Measurements from ENCODE around the gene RAPGEF4. TPM values are rescaled to one million over a fixed set of nuclear protein-coding genes. Genes with fewer than 3 reads are reported as not detected.

Gene RAPGEF4
- total RNA-seq, 2 experiments from 2014 or later, result 0.85 to 1.3 TPM

DNA sequence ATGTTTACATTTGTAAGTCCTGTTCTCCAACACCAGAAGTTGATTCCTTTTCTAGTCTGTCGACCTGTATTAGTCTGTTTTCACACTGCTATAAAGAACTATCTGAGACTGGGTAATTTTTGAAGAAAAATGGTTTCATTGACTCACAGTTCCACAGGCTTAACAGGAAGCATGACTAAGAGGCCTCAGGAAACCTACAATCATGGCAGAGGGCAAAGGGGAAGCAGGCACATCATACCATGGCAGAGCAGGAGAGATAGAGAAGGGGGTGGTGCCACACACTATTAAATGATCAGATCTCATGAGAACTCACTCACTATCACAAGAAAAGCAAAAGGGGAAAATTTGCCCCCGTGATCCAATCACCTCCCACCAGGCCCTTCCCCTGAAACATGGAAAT lies 227.2 kb downstream of the RAPGEF4 start:
- Mint-ChIP-seq H3K36me3 (ENCODE audit: low read depth) (peaks cover 2% of the 10 kb centered on the region), H3K27me3 (peaks cover 3% of the 10 kb centered on the region), H3K9me3 (peaks cover 2% of the 10 kb centered on the region), H3K4me1 (ENCODE audit: low read depth) (peaks cover 25% of the 10 kb centered on the region), H3K27ac (peak overlapping the region; percentile 60), H3K4me3 (no peak overlapping the region)
- DNase-seq (peak; percentile 45), ATAC-seq (peak; percentile 92)
- TF ChIP-seq, protein P1, sequence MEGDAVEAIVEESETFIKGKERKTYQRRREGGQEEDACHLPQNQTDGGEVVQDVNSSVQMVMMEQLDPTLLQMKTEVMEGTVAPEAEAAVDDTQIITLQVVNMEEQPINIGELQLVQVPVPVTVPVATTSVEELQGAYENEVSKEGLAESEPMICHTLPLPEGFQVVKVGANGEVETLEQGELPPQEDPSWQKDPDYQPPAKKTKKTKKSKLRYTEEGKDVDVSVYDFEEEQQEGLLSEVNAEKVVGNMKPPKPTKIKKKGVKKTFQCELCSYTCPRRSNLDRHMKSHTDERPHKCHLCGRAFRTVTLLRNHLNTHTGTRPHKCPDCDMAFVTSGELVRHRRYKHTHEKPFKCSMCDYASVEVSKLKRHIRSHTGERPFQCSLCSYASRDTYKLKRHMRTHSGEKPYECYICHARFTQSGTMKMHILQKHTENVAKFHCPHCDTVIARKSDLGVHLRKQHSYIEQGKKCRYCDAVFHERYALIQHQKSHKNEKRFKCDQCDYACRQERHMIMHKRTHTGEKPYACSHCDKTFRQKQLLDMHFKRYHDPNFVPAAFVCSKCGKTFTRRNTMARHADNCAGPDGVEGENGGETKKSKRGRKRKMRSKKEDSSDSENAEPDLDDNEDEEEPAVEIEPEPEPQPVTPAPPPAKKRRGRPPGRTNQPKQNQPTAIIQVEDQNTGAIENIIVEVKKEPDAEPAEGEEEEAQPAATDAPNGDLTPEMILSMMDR (IDR thresholded peaks at IDR 0.05), result no peak
- intact Hi-C loops (cut with micrococcal nuclease), result no loop called here
- POLR2A ChIA-PET, result no interaction called here
- CTCF ChIA-PET, result no interaction called here

DNA sequence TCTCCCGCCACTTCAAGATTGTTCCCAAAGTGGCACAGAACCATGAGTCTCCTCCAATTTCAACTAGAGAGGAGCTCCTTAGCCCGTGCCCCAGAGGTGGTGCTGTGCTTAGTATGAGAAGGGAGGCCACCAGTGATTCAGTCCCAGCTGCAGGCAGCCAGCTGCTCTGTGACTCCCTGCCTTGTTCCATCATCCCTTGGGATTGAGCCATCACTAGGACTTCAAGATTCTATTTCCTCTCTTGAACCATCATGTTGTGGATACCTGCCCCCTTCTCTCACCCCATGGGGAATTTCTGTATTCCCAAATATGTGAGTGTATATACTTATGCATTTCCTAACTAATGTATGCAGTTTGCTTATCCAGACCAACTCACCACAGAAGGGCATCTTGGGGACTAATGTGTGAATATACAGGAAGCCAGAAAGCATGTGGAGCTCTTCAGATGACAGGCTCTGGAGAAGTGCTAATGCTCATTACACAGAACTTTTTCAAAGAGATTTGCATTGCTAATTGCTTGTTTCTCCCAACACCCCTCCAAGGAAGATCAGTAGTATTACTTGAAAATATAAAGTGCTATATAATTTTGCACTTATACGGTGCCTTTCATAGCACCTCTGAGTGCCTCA lies 229.0 kb downstream of the RAPGEF4 start:
- TF ChIP-seq, protein P1 (IDR thresholded peaks at IDR 0.05), result no peak
- Mint-ChIP-seq H3K27ac (no peak overlapping the region), H3K9me3 (peaks cover 2% of the 10 kb centered on the region), H3K4me1 (ENCODE audit: low read depth) (peaks cover 28% of the 10 kb centered on the region), H3K27me3 (no peaks in the 10 kb centered on the region), H3K4me3 (no peak overlapping the region), H3K36me3 (ENCODE audit: low read depth) (peaks cover 2% of the 10 kb centered on the region)
- no peak for ATAC-seq
- CTCF ChIA-PET, result interaction anchor here (1.7 kb wide), 1 partner anchor 33 kb away, joined by 10 read pairs; no protein-coding TSS in a partner anchor
- POLR2A ChIA-PET, result no interaction called here
- intact Hi-C loops (cut with micrococcal nuclease), result no loop called here
- no peak for DNase-seq

DNA sequence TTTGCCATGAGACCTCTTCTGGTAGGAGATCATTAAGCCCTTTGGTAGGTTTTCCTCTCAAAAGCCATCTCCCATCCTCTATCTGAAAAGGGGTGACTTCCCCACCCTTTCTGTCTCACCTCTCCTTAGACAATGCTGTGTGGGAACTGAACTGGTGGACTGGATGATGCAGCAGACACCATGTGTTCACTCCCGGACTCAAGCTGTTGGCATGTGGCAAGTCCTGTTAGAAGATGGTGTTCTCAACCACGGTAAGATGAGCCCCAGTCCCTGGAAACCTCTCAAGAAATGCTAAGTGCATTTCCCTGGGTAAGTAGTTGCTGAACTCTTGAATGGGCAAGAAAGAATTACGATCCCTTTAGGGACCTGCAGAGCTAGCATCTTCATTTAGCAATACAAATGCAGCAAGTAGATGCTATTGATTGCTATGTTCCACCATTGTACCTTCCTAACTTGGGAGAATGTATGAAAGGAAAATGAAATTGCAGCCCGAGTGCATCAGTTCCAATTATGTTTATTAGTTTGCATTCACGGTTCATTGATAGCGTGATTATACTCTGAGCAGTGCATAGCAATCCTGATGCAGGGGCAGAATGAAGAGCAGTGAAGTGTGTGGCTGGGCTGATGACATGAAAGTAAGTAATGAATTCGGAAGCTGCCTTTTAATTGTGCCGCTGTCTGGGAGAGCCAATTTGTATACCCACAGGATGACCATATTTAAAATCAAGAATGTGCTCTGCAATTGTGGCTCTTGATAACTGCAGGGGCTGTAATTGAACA lies 230.0 kb downstream of the RAPGEF4 start:
- no peak overlapping the region for H3K27ac Mint-ChIP-seq
- no peak for ATAC-seq
- TF ChIP-seq, protein P1 (IDR thresholded peaks at IDR 0.05), result no peak
- ChIA-PET POLR2A (no interaction called here), CTCF (no interaction called here)
- peaks cover 37% of the 10 kb centered on the region for H3K4me1 Mint-ChIP-seq (ENCODE audit: low read depth)
- H3K27me3 Mint-ChIP-seq, result no peaks in the 10 kb centered on the region
- peaks cover 2% of the 10 kb centered on the region for H3K36me3 Mint-ChIP-seq (ENCODE audit: low read depth)
- peaks cover 2% of the 10 kb centered on the region for H3K9me3 Mint-ChIP-seq
- DNase-seq, result no peak
- intact Hi-C loops (cut with micrococcal nuclease), result no loop called here
- no peak overlapping the region for H3K4me3 Mint-ChIP-seq

DNA sequence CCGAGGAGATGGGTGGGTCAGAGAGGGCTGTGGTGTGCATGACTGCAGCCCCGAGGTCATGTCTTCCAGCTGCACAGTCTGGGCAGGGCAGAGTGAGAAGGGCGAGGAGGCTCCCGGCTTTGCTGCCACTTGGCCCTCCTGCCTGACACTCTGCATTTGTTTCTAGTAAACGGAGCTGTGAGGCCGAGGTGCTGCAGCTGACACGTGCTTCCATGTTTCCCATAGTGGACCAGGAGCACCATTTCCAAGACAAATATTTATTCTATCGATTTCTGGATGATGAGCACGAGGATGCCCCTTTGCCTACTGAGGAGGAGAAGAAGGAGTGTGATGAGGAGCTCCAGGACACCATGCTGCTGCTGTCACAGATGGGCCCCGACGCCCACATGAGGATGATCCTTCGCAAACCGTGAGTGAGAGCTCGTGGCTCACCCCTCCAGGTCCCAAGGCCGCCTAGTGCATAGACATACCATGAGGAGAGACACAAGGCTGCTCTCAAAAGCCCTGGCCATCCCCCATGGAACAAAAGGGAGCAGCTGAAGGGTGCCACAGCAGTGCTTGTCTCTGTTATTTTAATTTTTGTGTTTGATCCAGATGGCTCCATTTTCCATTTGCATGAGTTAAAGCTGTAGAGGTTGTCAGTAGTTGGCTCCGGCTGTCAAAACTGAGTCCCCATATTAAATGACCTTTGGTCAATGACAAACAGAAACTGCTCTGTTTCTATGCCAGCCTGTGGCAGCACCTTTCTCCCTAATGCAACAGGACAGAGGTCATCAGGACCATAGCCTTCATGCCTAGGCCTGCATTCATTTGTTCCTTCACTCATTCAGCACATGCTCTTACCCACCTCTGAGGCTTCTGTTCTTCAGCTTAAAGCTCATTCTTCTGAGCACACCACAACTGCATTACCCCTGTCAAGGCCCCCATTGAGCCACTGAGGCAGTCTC lies 231.7 kb downstream of the RAPGEF4 start:
- ATAC-seq (no peak), DNase-seq (no peak)
- TF ChIP-seq, protein P1 (IDR thresholded peaks at IDR 0.05), result no peak
- no peak overlapping the region for H3K27ac Mint-ChIP-seq
- no peak overlapping the region for H3K4me3 Mint-ChIP-seq
- H3K9me3 Mint-ChIP-seq, result peaks cover 2% of the 10 kb centered on the region
- no peaks in the 10 kb centered on the region for H3K27me3 Mint-ChIP-seq
- ChIA-PET POLR2A (no interaction called here), CTCF (interaction anchor here (1.6 kb wide), 1 partner anchor 36 kb away, joined by 5 read pairs; no protein-coding TSS in a partner anchor)
- intact Hi-C loops (cut with micrococcal nuclease), result no loop called here
- no peaks in the 10 kb centered on the region for H3K36me3 Mint-ChIP-seq (ENCODE audit: low read depth)
- H3K4me1 Mint-ChIP-seq (ENCODE audit: low read depth), result peaks cover 37% of the 10 kb centered on the region

Data from activated CD8-positive, alpha-beta T cell treated with anti-CD3 and anti-CD28 coated beads for 36 hours (primary cell).